IPS-15b (cell line): ENCODE data around the gene GOLT1A.

Experiments
- H3K27me3 ChIP-seq: one replicate; pipeline ENCODE4 v1.6.1; 2013; ENCODE audit warnings: low read length; ENCODE audit not compliant: control insufficient read depth, insufficient read depth
- H3K36me3 ChIP-seq: one replicate; pipeline ENCODE4 v1.6.1; 2013; ENCODE audit warnings: low read length; ENCODE audit not compliant: control insufficient read depth, insufficient read depth
- H3K4me1 ChIP-seq: one replicate; pipeline ENCODE4 v1.6.1; 2013; ENCODE audit warnings: mild to moderate bottlenecking, low read length; ENCODE audit not compliant: control insufficient read depth, insufficient read depth
- H3K4me3 ChIP-seq: one replicate; pipeline ENCODE4 v1.5.1; 2013; ENCODE audit warnings: low read depth, low read length
- H3K9ac ChIP-seq: one replicate; pipeline ENCODE4 v1.6.1; 2013; ENCODE audit warnings: low read depth, mild to moderate bottlenecking, low read length
- H3K9me3 ChIP-seq: one replicate; pipeline ENCODE4 v1.6.1; 2013; ENCODE audit warnings: mild to moderate bottlenecking, low read length; ENCODE audit not compliant: control insufficient read depth, insufficient read depth

The GOLT1A gene

GRCh38 chr1:204149107-204149506 is 64.7 kb downstream of the GOLT1A start:
- Histone ChIP-seq H3K4me1 (peaks cover 27% of the 10 kb centered on the region), H3K9ac (no peak overlapping the region), H3K9me3 (no peaks in the 10 kb centered on the region), H3K27me3 (peaks cover 20% of the 10 kb centered on the region), H3K36me3 (peaks cover 11% of the 10 kb centered on the region), H3K4me3 (no peak overlapping the region)
